Mammary epithelial cell (primary cell): Measurements from ENCODE around the gene CRB2.

Experiments
- EZH2 ChIP-seq: IDR thresholded peaks from 2 replicates; pipeline ENCODE4 v1.6.1; 2012; ENCODE audit warnings: low read length, inconsistent platforms, borderline replicate concordance
- TF ChIP-seq, protein P1 (sequence below), 2 donors: IDR thresholded peaks in 1 of 2; conservative IDR thresholded peaks in 1 of 2; 2 replicates each; pipeline ENCODE4 v1.5.1; 2011 to 2012; ENCODE audit warnings: inconsistent platforms in 2 of 2, low read length in 2 of 2, mild to moderate bottlenecking in 2 of 2, control low read depth in 1 of 2, low read depth in 1 of 2; ENCODE audit not compliant: insufficient read depth in 1 of 2; ENCODE audit errors: extremely low read depth in 1 of 2

DNA sequence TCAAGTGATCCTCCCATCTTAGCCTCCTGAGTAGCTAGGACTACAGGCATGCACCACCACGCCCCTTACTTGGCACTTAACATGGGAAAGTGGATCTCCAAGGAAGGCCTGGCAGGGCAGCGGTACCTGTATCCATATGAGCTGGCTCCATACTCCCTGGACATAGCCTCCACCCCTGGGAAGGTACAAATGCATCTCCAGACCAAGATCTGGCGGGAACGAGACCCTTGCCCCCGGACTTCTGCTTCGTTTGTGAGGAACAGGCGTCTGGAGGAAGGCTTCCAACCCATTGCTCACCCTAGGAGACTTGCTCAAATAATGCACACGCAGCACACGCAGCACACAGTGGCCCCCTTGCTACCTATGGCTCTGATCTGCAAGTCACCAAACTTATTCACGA lies 55.2 kb downstream of the CRB2 start:
- TF ChIP-seq, protein P1, sequence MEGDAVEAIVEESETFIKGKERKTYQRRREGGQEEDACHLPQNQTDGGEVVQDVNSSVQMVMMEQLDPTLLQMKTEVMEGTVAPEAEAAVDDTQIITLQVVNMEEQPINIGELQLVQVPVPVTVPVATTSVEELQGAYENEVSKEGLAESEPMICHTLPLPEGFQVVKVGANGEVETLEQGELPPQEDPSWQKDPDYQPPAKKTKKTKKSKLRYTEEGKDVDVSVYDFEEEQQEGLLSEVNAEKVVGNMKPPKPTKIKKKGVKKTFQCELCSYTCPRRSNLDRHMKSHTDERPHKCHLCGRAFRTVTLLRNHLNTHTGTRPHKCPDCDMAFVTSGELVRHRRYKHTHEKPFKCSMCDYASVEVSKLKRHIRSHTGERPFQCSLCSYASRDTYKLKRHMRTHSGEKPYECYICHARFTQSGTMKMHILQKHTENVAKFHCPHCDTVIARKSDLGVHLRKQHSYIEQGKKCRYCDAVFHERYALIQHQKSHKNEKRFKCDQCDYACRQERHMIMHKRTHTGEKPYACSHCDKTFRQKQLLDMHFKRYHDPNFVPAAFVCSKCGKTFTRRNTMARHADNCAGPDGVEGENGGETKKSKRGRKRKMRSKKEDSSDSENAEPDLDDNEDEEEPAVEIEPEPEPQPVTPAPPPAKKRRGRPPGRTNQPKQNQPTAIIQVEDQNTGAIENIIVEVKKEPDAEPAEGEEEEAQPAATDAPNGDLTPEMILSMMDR (conservative IDR thresholded peaks at IDR 0.05 in 1 of 2, IDR thresholded peaks at IDR 0.05 in 1 of 2; ENCODE audit: extremely low read depth in 1 of 2, insufficient read depth in 1 of 2, low read depth in 1 of 2, low read length in 2 of 2) = no peak
- no peak for TF ChIP-seq EZH2
